Measurements from ENCODE around the gene RASEF. TPM values are rescaled to one million over a fixed set of nuclear protein-coding genes. Genes with fewer than 3 reads are reported as not detected.
A peak's percentile ranks its signal among the peaks of the same experiment; 100 is the strongest.
"Not testable (repeated sequence)": the region's sequence is repeated elsewhere in the genome, so short reads cannot be mapped to it uniquely, and the experiment has no call there.

Gene RASEF
- under 0.01 and 0.22 TPM in 2 replicates for total RNA-seq (2012; rRNA removed)

GRCh38 chr9:83062651-83063527 is at the start of gene RASEF:
RASEF (minus strand) TSS chr9:83063142; CDS start chr9:83062867, 275 bp downstream.
- Histone ChIP-seq H3K4me3 (ENCODE audit: low read length) (peak within 1 kb of the TSS; percentile 62), H3K4me2 (ENCODE audit: low read length) (peak within 1 kb of the TSS; percentile 78), H3K9ac (ENCODE audit: low read depth, low read length) (no peak within 1 kb of the TSS), H3K9me3 (replicated peaks; ENCODE audit: low read length) (no peaks in the 10 kb centered on the region), H3K27me3 (ENCODE audit: control insufficient read depth, insufficient read depth, low read length) (peaks cover 43% of the 10 kb centered on the region), H3K4me1 (ENCODE audit: control insufficient read depth, insufficient read depth, low read length) (peaks cover 34% of the 10 kb centered on the region), H3K36me3 (ENCODE audit: insufficient read depth, low read length) (no peaks in the 10 kb centered on the region)

GRCh38 chr9:83111169-83111568 is 48.2 kb upstream of the RASEF start:
- H3K9me3 ChIP-seq (replicated peaks; ENCODE audit: low read length), result no peaks in the 10 kb centered on the region
- no peaks in the 10 kb centered on the region for H3K36me3 ChIP-seq (ENCODE audit: insufficient read depth, low read length)
- H3K4me3 ChIP-seq (ENCODE audit: low read length), result no peak overlapping the region
- no peak overlapping the region for H3K9ac ChIP-seq (ENCODE audit: low read depth, low read length)
- no peak overlapping the region for H3K4me2 ChIP-seq (ENCODE audit: low read length)
- no peaks in the 10 kb centered on the region for H3K27me3 ChIP-seq (ENCODE audit: control insufficient read depth, insufficient read depth, low read length)
- no peaks in the 10 kb centered on the region for H3K4me1 ChIP-seq (ENCODE audit: control insufficient read depth, insufficient read depth, low read length)

GRCh38 chr9:83109296-83109695 is 46.4 kb upstream of the RASEF start:
- H3K4me3 ChIP-seq (ENCODE audit: low read length), result no peak overlapping the region
- H3K4me2 ChIP-seq (ENCODE audit: low read length), result no peak overlapping the region
- H3K4me1 ChIP-seq (ENCODE audit: control insufficient read depth, insufficient read depth, low read length), result no peaks in the 10 kb centered on the region
- H3K9me3 ChIP-seq (replicated peaks; ENCODE audit: low read length), result no peaks in the 10 kb centered on the region
- H3K27me3 ChIP-seq (ENCODE audit: control insufficient read depth, insufficient read depth, low read length), result no peaks in the 10 kb centered on the region
- H3K9ac ChIP-seq (ENCODE audit: low read depth, low read length), result no peak overlapping the region
- H3K36me3 ChIP-seq (ENCODE audit: insufficient read depth, low read length), result no peaks in the 10 kb centered on the region

GRCh38 chr9:83108208-83108607 is 45.3 kb upstream of the RASEF start:
- Histone ChIP-seq H3K9ac (ENCODE audit: low read depth, low read length) (no peak overlapping the region), H3K4me1 (ENCODE audit: control insufficient read depth, insufficient read depth, low read length) (no peaks in the 10 kb centered on the region), H3K36me3 (ENCODE audit: insufficient read depth, low read length) (no peaks in the 10 kb centered on the region), H3K4me3 (ENCODE audit: low read length) (no peak overlapping the region), H3K9me3 (replicated peaks; ENCODE audit: low read length) (no peaks in the 10 kb centered on the region), H3K27me3 (ENCODE audit: control insufficient read depth, insufficient read depth, low read length) (no peaks in the 10 kb centered on the region), H3K4me2 (ENCODE audit: low read length) (no peak overlapping the region)

- H3K4me2 ChIP-seq (ENCODE audit: low read length), result no peak overlapping the region
- no peak overlapping the region for H3K9ac ChIP-seq (ENCODE audit: low read depth, low read length)
- H3K27me3 ChIP-seq (ENCODE audit: control insufficient read depth, insufficient read depth, low read length), result no peaks in the 10 kb centered on the region
- no peaks in the 10 kb centered on the region for H3K36me3 ChIP-seq (ENCODE audit: insufficient read depth, low read length)
- H3K4me3 ChIP-seq (ENCODE audit: low read length), result no peak overlapping the region
- H3K4me1 ChIP-seq (ENCODE audit: control insufficient read depth, insufficient read depth, low read length), result no peaks in the 10 kb centered on the region
- H3K9me3 ChIP-seq (replicated peaks; ENCODE audit: low read length), result no peaks in the 10 kb centered on the region
Measured at GRCh38 chr9:83106772-83107171, 43.8 kb upstream of the RASEF start.

GRCh38 chr9:83106263-83106662 is 43.3 kb upstream of the RASEF start:
- Histone ChIP-seq H3K9me3 (replicated peaks; ENCODE audit: low read length) (no peaks in the 10 kb centered on the region), H3K4me1 (ENCODE audit: control insufficient read depth, insufficient read depth, low read length) (no peaks in the 10 kb centered on the region), H3K27me3 (ENCODE audit: control insufficient read depth, insufficient read depth, low read length) (no peaks in the 10 kb centered on the region), H3K36me3 (ENCODE audit: insufficient read depth, low read length) (no peaks in the 10 kb centered on the region), H3K4me2 (ENCODE audit: low read length) (no peak overlapping the region), H3K4me3 (ENCODE audit: low read length) (no peak overlapping the region), H3K9ac (ENCODE audit: low read depth, low read length) (no peak overlapping the region)

GRCh38 chr9:83097633-83098032 is 34.7 kb upstream of the RASEF start:
- no peaks in the 10 kb centered on the region for H3K27me3 ChIP-seq (ENCODE audit: control insufficient read depth, insufficient read depth, low read length)
- H3K4me2 ChIP-seq (ENCODE audit: low read length), result no peak overlapping the region
- no peaks in the 10 kb centered on the region for H3K4me1 ChIP-seq (ENCODE audit: control insufficient read depth, insufficient read depth, low read length)
- H3K36me3 ChIP-seq (ENCODE audit: insufficient read depth, low read length), result no peaks in the 10 kb centered on the region
- H3K9ac ChIP-seq (ENCODE audit: low read depth, low read length), result no peak overlapping the region
- H3K4me3 ChIP-seq (ENCODE audit: low read length), result no peak overlapping the region
- no peaks in the 10 kb centered on the region for H3K9me3 ChIP-seq (replicated peaks; ENCODE audit: low read length)

- H3K9me3 ChIP-seq (replicated peaks; ENCODE audit: low read length); H3K4me2 ChIP-seq (ENCODE audit: low read length); H3K4me3 ChIP-seq (ENCODE audit: low read length); H3K36me3 ChIP-seq (ENCODE audit: insufficient read depth, low read length); H3K9ac ChIP-seq (ENCODE audit: low read depth, low read length); H3K27me3 ChIP-seq (ENCODE audit: control insufficient read depth, insufficient read depth, low read length); H3K4me1 ChIP-seq (ENCODE audit: control insufficient read depth, insufficient read depth, low read length): not testable (repeated sequence)
Measured at GRCh38 chr9:83093311-83093710, 30.4 kb upstream of the RASEF start.

- no peaks in the 10 kb centered on the region for H3K36me3 ChIP-seq (ENCODE audit: insufficient read depth, low read length)
- no peaks in the 10 kb centered on the region for H3K4me1 ChIP-seq (ENCODE audit: control insufficient read depth, insufficient read depth, low read length)
- no peaks in the 10 kb centered on the region for H3K27me3 ChIP-seq (ENCODE audit: control insufficient read depth, insufficient read depth, low read length)
- no peak overlapping the region for H3K4me3 ChIP-seq (ENCODE audit: low read length)
- no peaks in the 10 kb centered on the region for H3K9me3 ChIP-seq (replicated peaks; ENCODE audit: low read length)
- no peak overlapping the region for H3K9ac ChIP-seq (ENCODE audit: low read depth, low read length)
- H3K4me2 ChIP-seq (ENCODE audit: low read length), result no peak overlapping the region
Measured at GRCh38 chr9:83081846-83082245, 18.9 kb upstream of the RASEF start.

GRCh38 chr9:83081010-83081409 is 18.1 kb upstream of the RASEF start:
- no peak overlapping the region for H3K4me3 ChIP-seq (ENCODE audit: low read length)
- no peaks in the 10 kb centered on the region for H3K36me3 ChIP-seq (ENCODE audit: insufficient read depth, low read length)
- H3K4me1 ChIP-seq (ENCODE audit: control insufficient read depth, insufficient read depth, low read length), result no peaks in the 10 kb centered on the region
- no peak overlapping the region for H3K9ac ChIP-seq (ENCODE audit: low read depth, low read length)
- no peaks in the 10 kb centered on the region for H3K9me3 ChIP-seq (replicated peaks; ENCODE audit: low read length)
- H3K27me3 ChIP-seq (ENCODE audit: control insufficient read depth, insufficient read depth, low read length), result no peaks in the 10 kb centered on the region
- H3K4me2 ChIP-seq (ENCODE audit: low read length), result no peak overlapping the region

- H3K36me3 ChIP-seq (ENCODE audit: insufficient read depth, low read length); H3K27me3 ChIP-seq (ENCODE audit: control insufficient read depth, insufficient read depth, low read length); H3K9ac ChIP-seq (ENCODE audit: low read depth, low read length); H3K4me1 ChIP-seq (ENCODE audit: control insufficient read depth, insufficient read depth, low read length); H3K4me3 ChIP-seq (ENCODE audit: low read length); H3K9me3 ChIP-seq (replicated peaks; ENCODE audit: low read length); H3K4me2 ChIP-seq (ENCODE audit: low read length): not testable (repeated sequence)
Measured at GRCh38 chr9:83075932-83076331, 13.0 kb upstream of the RASEF start.

- not testable (repeated sequence) for H3K36me3 ChIP-seq (ENCODE audit: insufficient read depth, low read length); H3K9me3 ChIP-seq (replicated peaks; ENCODE audit: low read length); H3K9ac ChIP-seq (ENCODE audit: low read depth, low read length); H3K4me2 ChIP-seq (ENCODE audit: low read length); H3K4me3 ChIP-seq (ENCODE audit: low read length); H3K27me3 ChIP-seq (ENCODE audit: control insufficient read depth, insufficient read depth, low read length)
- peaks cover 13% of the 10 kb centered on the region for H3K4me1 ChIP-seq (ENCODE audit: control insufficient read depth, insufficient read depth, low read length)
Measured at GRCh38 chr9:83072498-83072897, 9.6 kb upstream of the RASEF start.

Data from skeletal muscle satellite cell (primary cell).